ENCODE data around the gene GIT2. TPM values are rescaled to one million over a fixed set of nuclear protein-coding genes. Genes with fewer than 3 reads are reported as not detected.
A peak's percentile ranks its signal among the peaks of the same experiment; 100 is the strongest.

The GIT2 gene
- total and polyA plus RNA-seq, 2 experiments from 2014 or later, result 21.5 to 22.4 TPM

- no peak overlapping the region for H3K27ac ChIP-seq
- no peaks in the 10 kb centered on the region for H3K9me3 ChIP-seq (ENCODE audit: low read depth)
- WGBS (ENCODE audit: low lambda C conversion rate, missing lambda C conversion rate), result 97% methylated on average over 12 of the region's 12 CpGs
- H3K4me1 ChIP-seq (ENCODE audit: insufficient read depth), result peaks cover 7% of the 10 kb centered on the region
- H2AFZ ChIP-seq, result no peak overlapping the region
- TF ChIP-seq EZH2phosphoT487 (IDR thresholded peaks at IDR 0.05; ENCODE audit: low read depth, severe bottlenecking, unreplicated experiment) (no peak), EZH2 (IDR thresholded peaks at IDR 0.05; ENCODE audit: borderline replicate concordance) (no peak)
- TF ChIP-seq, protein P1, sequence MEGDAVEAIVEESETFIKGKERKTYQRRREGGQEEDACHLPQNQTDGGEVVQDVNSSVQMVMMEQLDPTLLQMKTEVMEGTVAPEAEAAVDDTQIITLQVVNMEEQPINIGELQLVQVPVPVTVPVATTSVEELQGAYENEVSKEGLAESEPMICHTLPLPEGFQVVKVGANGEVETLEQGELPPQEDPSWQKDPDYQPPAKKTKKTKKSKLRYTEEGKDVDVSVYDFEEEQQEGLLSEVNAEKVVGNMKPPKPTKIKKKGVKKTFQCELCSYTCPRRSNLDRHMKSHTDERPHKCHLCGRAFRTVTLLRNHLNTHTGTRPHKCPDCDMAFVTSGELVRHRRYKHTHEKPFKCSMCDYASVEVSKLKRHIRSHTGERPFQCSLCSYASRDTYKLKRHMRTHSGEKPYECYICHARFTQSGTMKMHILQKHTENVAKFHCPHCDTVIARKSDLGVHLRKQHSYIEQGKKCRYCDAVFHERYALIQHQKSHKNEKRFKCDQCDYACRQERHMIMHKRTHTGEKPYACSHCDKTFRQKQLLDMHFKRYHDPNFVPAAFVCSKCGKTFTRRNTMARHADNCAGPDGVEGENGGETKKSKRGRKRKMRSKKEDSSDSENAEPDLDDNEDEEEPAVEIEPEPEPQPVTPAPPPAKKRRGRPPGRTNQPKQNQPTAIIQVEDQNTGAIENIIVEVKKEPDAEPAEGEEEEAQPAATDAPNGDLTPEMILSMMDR (IDR thresholded peaks at IDR 0.05; ENCODE audit: poor library complexity), result no peak
- no peak for DNase-seq (ENCODE audit: low spot score)
- no peak overlapping the region for H3K4me3 ChIP-seq
- no peaks in the 10 kb centered on the region for H3K9me2 ChIP-seq (replicated peaks; ENCODE audit: insufficient read depth)
- H3K4me2 ChIP-seq, result no peak overlapping the region
- no peaks in the 10 kb centered on the region for H3K79me2 ChIP-seq
- H3K36me3 ChIP-seq (replicated peaks; ENCODE audit: insufficient read depth, low read depth), result no peaks in the 10 kb centered on the region
- H3K27me3 ChIP-seq, result no peaks in the 10 kb centered on the region
- H4K20me1 ChIP-seq (ENCODE audit: insufficient read depth, poor library complexity, severe bottlenecking), result no peaks in the 10 kb centered on the region
These were observed 68.0 kb downstream of the GIT2 start for GRCh38 chr12:109928058-109928656.

- WGBS (ENCODE audit: low lambda C conversion rate, missing lambda C conversion rate), result 77% methylated on average over 8 of the region's 8 CpGs
- Histone ChIP-seq H4K20me1 (ENCODE audit: insufficient read depth, poor library complexity, severe bottlenecking) (no peaks in the 10 kb centered on the region), H3K27me3 (no peaks in the 10 kb centered on the region), H3K27ac (no peak overlapping the region), H3K9me2 (replicated peaks; ENCODE audit: insufficient read depth) (no peaks in the 10 kb centered on the region), H3K4me2 (no peak overlapping the region), H2AFZ (no peak overlapping the region), H3K9me3 (ENCODE audit: low read depth) (no peaks in the 10 kb centered on the region), H3K4me1 (ENCODE audit: insufficient read depth) (peaks cover 7% of the 10 kb centered on the region), H3K36me3 (replicated peaks; ENCODE audit: insufficient read depth, low read depth) (no peaks in the 10 kb centered on the region), H3K79me2 (no peaks in the 10 kb centered on the region), H3K4me3 (no peak overlapping the region)
- peak; percentile 53 for DNase-seq (ENCODE audit: low spot score)
- TF ChIP-seq, protein P1 (IDR thresholded peaks at IDR 0.05; ENCODE audit: poor library complexity), result peak; percentile 50
- TF ChIP-seq EZH2 (IDR thresholded peaks at IDR 0.05; ENCODE audit: borderline replicate concordance), result no peak
- no peak for TF ChIP-seq EZH2phosphoT487 (IDR thresholded peaks at IDR 0.05; ENCODE audit: low read depth, severe bottlenecking, unreplicated experiment)
These were observed 68.5 kb downstream of the GIT2 start for GRCh38 chr12:109927622-109928021.

- no peaks in the 10 kb centered on the region for H3K27me3 ChIP-seq
- no peaks in the 10 kb centered on the region for H3K9me2 ChIP-seq (replicated peaks; ENCODE audit: insufficient read depth)
- TF ChIP-seq, protein P1 (IDR thresholded peaks at IDR 0.05; ENCODE audit: poor library complexity), result no peak
- no peak for TF ChIP-seq EZH2phosphoT487 (IDR thresholded peaks at IDR 0.05; ENCODE audit: low read depth, severe bottlenecking, unreplicated experiment)
- no peak for TF ChIP-seq EZH2 (IDR thresholded peaks at IDR 0.05; ENCODE audit: borderline replicate concordance)
- H4K20me1 ChIP-seq (ENCODE audit: insufficient read depth, poor library complexity, severe bottlenecking), result no peaks in the 10 kb centered on the region
- no peaks in the 10 kb centered on the region for H3K36me3 ChIP-seq (replicated peaks; ENCODE audit: insufficient read depth, low read depth)
- H3K4me1 ChIP-seq (ENCODE audit: insufficient read depth), result peaks cover 7% of the 10 kb centered on the region
- no peak overlapping the region for H2AFZ ChIP-seq
- H3K9me3 ChIP-seq (ENCODE audit: low read depth), result no peaks in the 10 kb centered on the region
- H3K27ac ChIP-seq, result no peak overlapping the region
- 92% methylated on average over 11 of the region's 11 CpGs for WGBS (ENCODE audit: low lambda C conversion rate, missing lambda C conversion rate)
- no peak overlapping the region for H3K4me3 ChIP-seq
- H3K79me2 ChIP-seq, result no peaks in the 10 kb centered on the region
- no peak for DNase-seq (ENCODE audit: low spot score)
- no peak overlapping the region for H3K4me2 ChIP-seq
These were observed 69.5 kb downstream of the GIT2 start for GRCh38 chr12:109926488-109927210.

All from hepatocyte (in vitro differentiated cells).